HG02973 (cell line): ENCODE results near the gene GMDS.

Source experiments
- ATAC-seq: cut with Tn5 transposase; IDR thresholded peaks from one replicate; pipeline ENCODE4 v1.9.1; 2021; ENCODE audit warnings: moderate library complexity; ENCODE audit not compliant: unreplicated experiment

GMDS gene

GRCh38 chr6:1908784-1909183 is 336.6 kb downstream of the GMDS start:
- no peak for ATAC-seq

- ATAC-seq = no peak
Observed at GRCh38 chr6:1906609-1907008, 338.8 kb downstream of the GMDS start.

GRCh38 chr6:1906014-1906413 is 339.4 kb downstream of the GMDS start:
- no peak for ATAC-seq

GRCh38 chr6:1904898-1905297 is 340.5 kb downstream of the GMDS start:
- no peak for ATAC-seq

- ATAC-seq = no peak
Observed at GRCh38 chr6:1904466-1904799, 341.0 kb downstream of the GMDS start.

GRCh38 chr6:1903780-1904465 is 341.5 kb downstream of the GMDS start:
- no peak for ATAC-seq

- ATAC-seq = no peak
Observed at GRCh38 chr6:1901556-1901955, 343.8 kb downstream of the GMDS start.

- no peak for ATAC-seq
Observed at GRCh38 chr6:1896897-1897296, 348.5 kb downstream of the GMDS start.

- ATAC-seq = no peak
Observed at GRCh38 chr6:1895721-1896120, 349.7 kb downstream of the GMDS start.

- no peak for ATAC-seq
Observed at GRCh38 chr6:1894954-1895353, 350.5 kb downstream of the GMDS start.

- ATAC-seq = no peak
Observed at GRCh38 chr6:1893470-1894130, 351.8 kb downstream of the GMDS start.

GRCh38 chr6:1892716-1893115 is 352.7 kb downstream of the GMDS start:
- ATAC-seq = no peak

- no peak for ATAC-seq
Observed at GRCh38 chr6:1890987-1891386, 354.4 kb downstream of the GMDS start.

GRCh38 chr6:1890071-1890470 is 355.3 kb downstream of the GMDS start:
- ATAC-seq = no peak

- ATAC-seq = no peak
Observed at GRCh38 chr6:1885576-1886011, 359.8 kb downstream of the GMDS start.

GRCh38 chr6:1884313-1884712 is 361.1 kb downstream of the GMDS start:
- no peak for ATAC-seq

GRCh38 chr6:1878330-1878729 is 367.1 kb downstream of the GMDS start:
- no peak for ATAC-seq

GRCh38 chr6:1873781-1874180 is 371.6 kb downstream of the GMDS start:
- no peak for ATAC-seq

GRCh38 chr6:1872649-1873131 is 372.7 kb downstream of the GMDS start:
- no peak for ATAC-seq

GRCh38 chr6:1871724-1872315 is 373.6 kb downstream of the GMDS start:
- ATAC-seq = no peak

GRCh38 chr6:1870932-1871331 is 374.5 kb downstream of the GMDS start:
- no peak for ATAC-seq

- ATAC-seq = no peak
Observed at GRCh38 chr6:1870251-1870650, 375.2 kb downstream of the GMDS start.
